Tibial artery (tissue), 4 donors: ENCODE results near the gene SMIM3.
"Not testable (repeated sequence)": the region's sequence is repeated elsewhere in the genome, so short reads cannot be mapped to it uniquely, and the experiment has no call there.

Source experiments
- DNase-seq, 2 donors: peaks; one replicate each; pipeline ENCODE4 v3.0.0-alpha.2; 2019
- H3K27ac ChIP-seq, 2 donors: fragments of 200-600 bp; sonication (generic) in 1 of 2; 1 replicate in 1 of 2; 2 replicates in 1 of 2; pipeline ENCODE4 v1.5.1; 2018 to 2019; ENCODE audit warnings: mild to moderate bottlenecking in 1 of 2
- H3K27me3 ChIP-seq, 2 donors: fragments of 200-600 bp; sonication (generic) in 1 of 2; one replicate each; pipeline versions ENCODE4 v1.5.1 to v1.6.0; 2016 to 2019
- H3K36me3 ChIP-seq, 3 donors: fragments of 200-600 bp; sonication (generic) in 2 of 3; one replicate each; pipeline ENCODE4 v1.5.1; 2016 to 2019; ENCODE audit warnings: mild to moderate bottlenecking in 2 of 3
- H3K4me1 ChIP-seq, 4 donors: fragments of 200-600 bp; sonication (generic) in 2 of 4; 1 replicate in 3 of 4; 2 replicates in 1 of 4; pipeline ENCODE4 v1.5.1; 2016 to 2019
- H3K4me3 ChIP-seq, 2 donors: fragments of 200-600 bp; sonication (generic) in 1 of 2; 1 replicate in 1 of 2; 2 replicates in 1 of 2; pipeline ENCODE4 v1.5.1; 2018 to 2019; ENCODE audit warnings: mild to moderate bottlenecking in 2 of 2
- H3K9me3 ChIP-seq, 3 donors: fragments of 200-600 bp; sonication (generic) in 1 of 3; one replicate each; pipeline ENCODE4 v1.5.1; 2016 to 2019
- intact Hi-C: fragments of 100-400 bp; cut with DNase I; formaldehyde crosslinking; loops from one replicate; pipeline ENCODE4 v1.15.0; 2023; ENCODE audit warnings: low total_unique reads
- TF ChIP-seq, protein P1 (sequence below), 2 experiments: fragments of 200-600 bp in 1 of 2; fragments of 450-650 bp in 1 of 2; IDR thresholded peaks; one replicate each; pipeline ENCODE4 v1.5.1; 2017 to 2019; ENCODE audit warnings: antibody characterized with exemption in 2 of 2, mild to moderate bottlenecking in 1 of 2, moderate library complexity in 1 of 2

The SMIM3 gene

GRCh38 chr5:150804388-150804787 is 25.8 kb downstream of the SMIM3 start:
- H3K4me1 ChIP-seq: peaks cover 0 to 5% (median 0%) of the 10 kb centered on the region in 4 donors
- TF ChIP-seq, protein P1, sequence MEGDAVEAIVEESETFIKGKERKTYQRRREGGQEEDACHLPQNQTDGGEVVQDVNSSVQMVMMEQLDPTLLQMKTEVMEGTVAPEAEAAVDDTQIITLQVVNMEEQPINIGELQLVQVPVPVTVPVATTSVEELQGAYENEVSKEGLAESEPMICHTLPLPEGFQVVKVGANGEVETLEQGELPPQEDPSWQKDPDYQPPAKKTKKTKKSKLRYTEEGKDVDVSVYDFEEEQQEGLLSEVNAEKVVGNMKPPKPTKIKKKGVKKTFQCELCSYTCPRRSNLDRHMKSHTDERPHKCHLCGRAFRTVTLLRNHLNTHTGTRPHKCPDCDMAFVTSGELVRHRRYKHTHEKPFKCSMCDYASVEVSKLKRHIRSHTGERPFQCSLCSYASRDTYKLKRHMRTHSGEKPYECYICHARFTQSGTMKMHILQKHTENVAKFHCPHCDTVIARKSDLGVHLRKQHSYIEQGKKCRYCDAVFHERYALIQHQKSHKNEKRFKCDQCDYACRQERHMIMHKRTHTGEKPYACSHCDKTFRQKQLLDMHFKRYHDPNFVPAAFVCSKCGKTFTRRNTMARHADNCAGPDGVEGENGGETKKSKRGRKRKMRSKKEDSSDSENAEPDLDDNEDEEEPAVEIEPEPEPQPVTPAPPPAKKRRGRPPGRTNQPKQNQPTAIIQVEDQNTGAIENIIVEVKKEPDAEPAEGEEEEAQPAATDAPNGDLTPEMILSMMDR (IDR thresholded peaks at IDR 0.05): no peak
- intact Hi-C loops: no loop called here
- no peaks in the 10 kb centered on the region for H3K9me3 ChIP-seq
- H3K27ac ChIP-seq: no peak overlapping the region
- H3K27me3 ChIP-seq: no peaks in the 10 kb centered on the region
- DNase-seq: no peak
- no peak overlapping the region for H3K4me3 ChIP-seq
- no peaks in the 10 kb centered on the region for H3K36me3 ChIP-seq

- no peak for DNase-seq
- Histone ChIP-seq H3K27ac (no peak overlapping the region), H3K4me1 (no peaks in the 10 kb centered on the region), H3K27me3 (no peaks in the 10 kb centered on the region), H3K9me3 (no peaks in the 10 kb centered on the region), H3K4me3 (no peak overlapping the region), H3K36me3 (no peaks in the 10 kb centered on the region)
- TF ChIP-seq, protein P1 (IDR thresholded peaks at IDR 0.05): no peak
- intact Hi-C loops: no loop called here
Observed at GRCh38 chr5:150809363-150809762, 30.8 kb downstream of the SMIM3 start.

GRCh38 chr5:150815010-150815409 is 36.5 kb downstream of the SMIM3 start:
- Histone ChIP-seq H3K4me1 (no peaks in the 10 kb centered on the region), H3K27ac (no peak overlapping the region), H3K36me3 (no peaks in the 10 kb centered on the region), H3K9me3 (peaks cover 0 to 11% (median 7%) of the 10 kb centered on the region in 3 donors), H3K4me3 (no peak overlapping the region), H3K27me3 (no peaks in the 10 kb centered on the region)
- DNase-seq: no peak
- TF ChIP-seq, protein P1 (IDR thresholded peaks at IDR 0.05): no peak
- intact Hi-C loops: no loop called here

- Histone ChIP-seq H3K4me3 (no peak overlapping the region), H3K9me3 (peaks cover 0 to 11% (median 7%) of the 10 kb centered on the region in 3 donors), H3K36me3 (no peaks in the 10 kb centered on the region), H3K4me1 (no peaks in the 10 kb centered on the region), H3K27ac (no peak overlapping the region), H3K27me3 (no peaks in the 10 kb centered on the region)
- intact Hi-C loops: no loop called here
- no peak for DNase-seq
- TF ChIP-seq, protein P1 (IDR thresholded peaks at IDR 0.05): no peak
Observed at GRCh38 chr5:150816946-150817345, 38.4 kb downstream of the SMIM3 start.

- intact Hi-C loops: no loop called here
- no peak overlapping the region for H3K27ac ChIP-seq
- H3K4me1 ChIP-seq: no peaks in the 10 kb centered on the region
- H3K9me3 ChIP-seq: peaks cover 0 to 9% (median 3%) of the 10 kb centered on the region in 3 donors
- no peak for DNase-seq
- TF ChIP-seq, protein P1 (IDR thresholded peaks at IDR 0.05): no peak
- H3K27me3 ChIP-seq: no peaks in the 10 kb centered on the region
- H3K4me3 ChIP-seq: no peak overlapping the region
- H3K36me3 ChIP-seq: no peaks in the 10 kb centered on the region
Observed at GRCh38 chr5:150829744-150830143, 51.2 kb downstream of the SMIM3 start.

GRCh38 chr5:150831821-150832220 is 53.3 kb downstream of the SMIM3 start:
- H3K27ac ChIP-seq, intact Hi-C loops, H3K4me3 ChIP-seq, H3K27me3 ChIP-seq, H3K4me1 ChIP-seq, H3K9me3 ChIP-seq, DNase-seq, H3K36me3 ChIP-seq: not testable (repeated sequence)
